Type B pancreatic cell (in vitro differentiated cells): Measurements from ENCODE around the gene ISCU. TPM values are rescaled to one million over a fixed set of nuclear protein-coding genes. Genes with fewer than 3 reads are reported as not detected.
"Not testable (repeated sequence)": the region's sequence is repeated elsewhere in the genome, so short reads cannot be mapped to it uniquely, and the experiment has no call there.

ENCODE experiments used
- DNase-seq: peaks from one replicate; pipeline ENCODE4 v3.0.0; 2021; ENCODE audit warnings: mixed read lengths; ENCODE audit not compliant: unreplicated experiment; ENCODE audit errors: extremely low spot score
- H3K27ac Mint-ChIP-seq: 2 replicates; pipeline ENCODE4 v1.8.0; 2021; ENCODE audit warnings: mild to moderate bottlenecking, mixed read lengths
- H3K27me3 Mint-ChIP-seq: 2 replicates; pipeline ENCODE4 v1.8.0; 2021; ENCODE audit warnings: mixed read lengths
- H3K36me3 Mint-ChIP-seq: 2 replicates; pipeline ENCODE4 v1.8.0; 2021; ENCODE audit warnings: mixed read lengths
- H3K4me1 Mint-ChIP-seq: one replicate; pipeline ENCODE4 v1.8.0; 2021; ENCODE audit warnings: mixed read lengths; ENCODE audit not compliant: unreplicated experiment
- H3K4me3 Mint-ChIP-seq: 2 replicates; pipeline ENCODE4 v1.8.0; 2021; ENCODE audit warnings: mild to moderate bottlenecking, mixed read lengths
- H3K9me3 Mint-ChIP-seq: 2 replicates; pipeline ENCODE4 v1.8.0; 2021; ENCODE audit warnings: mixed read lengths
- total RNA-seq: library from RNA; stranded (reverse); gene quantifications from 2 replicates; pipeline ENCODE4 v1.2.1, GENCODE V29; 2021; ENCODE audit warnings: low replicate concordance
- TF ChIP-seq, protein P1 (sequence below): fragments of 200-600 bp; sonication (generic); conservative IDR thresholded peaks from 2 replicates; pipeline ENCODE4 v1.5.0; 2021; ENCODE audit warnings: antibody characterized with exemption, mild to moderate bottlenecking

The ISCU gene
- total RNA-seq, 1 donor from 2014 or later = 78.9 TPM

DNA sequence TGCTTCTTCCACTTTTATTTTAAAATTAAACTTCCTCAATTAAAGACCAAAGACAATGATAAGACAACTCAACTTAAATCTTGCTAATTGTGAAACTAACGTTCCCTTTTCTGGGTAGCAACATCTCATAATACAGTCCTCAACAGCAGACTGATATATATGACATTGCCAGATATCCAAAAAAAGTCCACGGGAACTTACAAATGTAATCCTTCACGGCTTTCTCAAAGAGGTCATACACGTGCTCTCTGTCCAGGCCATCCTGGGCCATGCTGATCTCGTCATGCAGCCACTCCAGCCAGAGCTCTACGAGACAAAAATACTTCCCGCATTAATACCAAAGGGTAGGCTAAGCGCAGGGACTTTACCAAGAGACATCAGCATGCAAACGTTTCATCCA lies 14.7 kb upstream of the ISCU start:
- no peak for DNase-seq
- Mint-ChIP-seq H3K27me3 (no peaks in the 10 kb centered on the region), H3K27ac (no peak overlapping the region), H3K9me3 (no peaks in the 10 kb centered on the region), H3K4me3 (no peak overlapping the region), H3K4me1 (no peaks in the 10 kb centered on the region), H3K36me3 (peaks cover 32% of the 10 kb centered on the region)
- TF ChIP-seq, protein P1, sequence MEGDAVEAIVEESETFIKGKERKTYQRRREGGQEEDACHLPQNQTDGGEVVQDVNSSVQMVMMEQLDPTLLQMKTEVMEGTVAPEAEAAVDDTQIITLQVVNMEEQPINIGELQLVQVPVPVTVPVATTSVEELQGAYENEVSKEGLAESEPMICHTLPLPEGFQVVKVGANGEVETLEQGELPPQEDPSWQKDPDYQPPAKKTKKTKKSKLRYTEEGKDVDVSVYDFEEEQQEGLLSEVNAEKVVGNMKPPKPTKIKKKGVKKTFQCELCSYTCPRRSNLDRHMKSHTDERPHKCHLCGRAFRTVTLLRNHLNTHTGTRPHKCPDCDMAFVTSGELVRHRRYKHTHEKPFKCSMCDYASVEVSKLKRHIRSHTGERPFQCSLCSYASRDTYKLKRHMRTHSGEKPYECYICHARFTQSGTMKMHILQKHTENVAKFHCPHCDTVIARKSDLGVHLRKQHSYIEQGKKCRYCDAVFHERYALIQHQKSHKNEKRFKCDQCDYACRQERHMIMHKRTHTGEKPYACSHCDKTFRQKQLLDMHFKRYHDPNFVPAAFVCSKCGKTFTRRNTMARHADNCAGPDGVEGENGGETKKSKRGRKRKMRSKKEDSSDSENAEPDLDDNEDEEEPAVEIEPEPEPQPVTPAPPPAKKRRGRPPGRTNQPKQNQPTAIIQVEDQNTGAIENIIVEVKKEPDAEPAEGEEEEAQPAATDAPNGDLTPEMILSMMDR = no peak

DNA sequence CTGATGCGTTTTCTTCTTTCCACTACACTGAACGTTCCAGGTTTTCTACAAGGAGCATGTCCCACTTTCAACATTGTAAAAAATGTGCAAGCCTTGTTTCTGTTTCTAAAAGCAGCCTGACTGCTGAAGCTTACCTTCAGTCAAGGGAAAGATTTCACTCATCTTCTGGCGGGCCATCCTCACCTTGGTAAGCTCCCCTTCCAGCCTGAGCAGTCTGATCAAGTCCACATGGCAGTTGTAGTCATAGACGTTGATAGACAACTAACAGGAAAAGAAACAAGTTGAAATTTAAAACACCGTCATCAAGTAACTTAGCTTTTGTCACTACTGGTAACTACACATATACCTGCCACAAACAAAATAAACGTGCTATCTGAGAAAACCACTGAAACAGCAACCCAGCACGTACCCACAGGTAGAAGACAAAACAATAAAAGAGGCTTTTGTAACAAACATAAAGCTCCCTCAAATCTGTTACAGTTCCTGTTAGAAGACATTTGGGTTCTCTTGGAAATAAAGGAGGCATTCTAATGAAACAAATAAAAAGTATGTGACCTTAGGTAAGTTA lies 13.4 kb upstream of the ISCU start:
- Mint-ChIP-seq H3K27me3 (no peaks in the 10 kb centered on the region), H3K9me3 (no peaks in the 10 kb centered on the region), H3K4me1 (no peaks in the 10 kb centered on the region), H3K27ac (no peak overlapping the region), H3K4me3 (no peak overlapping the region), H3K36me3 (peaks cover 26% of the 10 kb centered on the region)
- TF ChIP-seq, protein P1 = no peak
- no peak for DNase-seq

DNA sequence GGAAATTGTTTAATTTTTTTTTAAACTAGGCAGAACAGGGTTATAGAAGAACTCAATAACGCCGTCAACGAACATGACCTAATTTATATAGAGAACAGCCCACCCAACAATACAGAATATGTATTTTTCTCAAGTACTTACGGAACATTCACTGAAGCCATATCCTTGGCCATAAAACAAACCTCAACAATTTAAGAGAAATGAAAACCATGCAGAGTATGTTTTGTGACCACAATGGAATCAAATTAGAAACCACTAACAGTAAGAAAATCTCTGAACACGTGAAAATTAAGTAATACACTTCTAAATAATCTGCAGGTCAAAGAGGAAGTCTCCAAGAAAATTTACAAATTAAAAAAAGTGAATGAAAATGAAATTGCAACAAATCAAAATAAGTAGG lies 10.9 kb upstream of the ISCU start:
- TF ChIP-seq, protein P1 = no peak
- H3K4me1 Mint-ChIP-seq = peaks cover 8% of the 10 kb centered on the region
- no peaks in the 10 kb centered on the region for H3K9me3 Mint-ChIP-seq
- DNase-seq = no peak
- H3K36me3 Mint-ChIP-seq = peaks cover 21% of the 10 kb centered on the region
- no peak overlapping the region for H3K4me3 Mint-ChIP-seq
- no peaks in the 10 kb centered on the region for H3K27me3 Mint-ChIP-seq
- no peak overlapping the region for H3K27ac Mint-ChIP-seq

DNA sequence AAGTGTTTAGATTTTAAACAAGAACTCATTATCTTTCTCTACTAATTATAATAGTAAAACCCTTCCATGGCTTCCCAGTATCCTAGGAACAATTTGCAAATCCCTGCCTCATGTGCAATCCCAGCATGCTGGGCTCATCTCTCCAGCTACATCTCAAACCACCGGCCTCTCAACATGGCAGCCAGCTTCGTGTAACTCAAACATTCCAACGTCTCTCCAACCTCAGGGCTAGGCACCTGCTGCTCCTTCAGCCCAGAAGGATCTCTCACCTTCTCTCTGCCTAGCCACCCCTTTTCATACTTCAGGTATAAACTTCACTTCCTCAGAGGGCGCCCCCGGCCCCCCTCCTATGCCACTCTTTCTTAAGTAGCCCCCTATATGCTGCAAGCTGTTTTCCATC lies 8.6 kb upstream of the ISCU start:
- TF ChIP-seq, protein P1 = no peak
- no peak overlapping the region for H3K4me3 Mint-ChIP-seq
- H3K4me1 Mint-ChIP-seq = peaks cover 10% of the 10 kb centered on the region
- H3K9me3 Mint-ChIP-seq = no peaks in the 10 kb centered on the region
- no peak for DNase-seq
- H3K36me3 Mint-ChIP-seq = peaks cover 8% of the 10 kb centered on the region
- no peak overlapping the region for H3K27ac Mint-ChIP-seq
- no peaks in the 10 kb centered on the region for H3K27me3 Mint-ChIP-seq

DNA sequence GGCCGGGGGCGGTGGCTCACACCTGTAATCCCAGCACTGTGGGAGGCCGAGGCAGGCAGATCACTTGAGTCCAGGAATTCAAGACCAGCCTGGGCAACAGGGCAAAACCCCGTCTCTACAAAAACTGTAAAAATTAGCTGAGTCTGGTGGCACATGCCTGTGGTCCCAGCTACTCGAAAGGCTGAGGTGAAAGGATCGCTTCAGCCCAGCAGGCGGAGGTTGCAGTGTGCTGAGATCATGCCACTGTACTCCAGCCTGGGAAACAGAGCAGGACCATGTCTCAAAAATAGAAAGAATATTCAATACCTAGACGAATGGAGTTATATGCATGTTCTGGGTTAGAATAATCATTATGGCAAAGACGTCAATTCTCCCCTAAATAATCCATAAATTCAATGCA lies 7.0 kb upstream of the ISCU start:
- peaks cover 17% of the 10 kb centered on the region for H3K4me1 Mint-ChIP-seq
- not testable (repeated sequence) for H3K9me3 Mint-ChIP-seq, DNase-seq, H3K36me3 Mint-ChIP-seq, H3K4me3 Mint-ChIP-seq, H3K27me3 Mint-ChIP-seq, H3K27ac Mint-ChIP-seq

DNA sequence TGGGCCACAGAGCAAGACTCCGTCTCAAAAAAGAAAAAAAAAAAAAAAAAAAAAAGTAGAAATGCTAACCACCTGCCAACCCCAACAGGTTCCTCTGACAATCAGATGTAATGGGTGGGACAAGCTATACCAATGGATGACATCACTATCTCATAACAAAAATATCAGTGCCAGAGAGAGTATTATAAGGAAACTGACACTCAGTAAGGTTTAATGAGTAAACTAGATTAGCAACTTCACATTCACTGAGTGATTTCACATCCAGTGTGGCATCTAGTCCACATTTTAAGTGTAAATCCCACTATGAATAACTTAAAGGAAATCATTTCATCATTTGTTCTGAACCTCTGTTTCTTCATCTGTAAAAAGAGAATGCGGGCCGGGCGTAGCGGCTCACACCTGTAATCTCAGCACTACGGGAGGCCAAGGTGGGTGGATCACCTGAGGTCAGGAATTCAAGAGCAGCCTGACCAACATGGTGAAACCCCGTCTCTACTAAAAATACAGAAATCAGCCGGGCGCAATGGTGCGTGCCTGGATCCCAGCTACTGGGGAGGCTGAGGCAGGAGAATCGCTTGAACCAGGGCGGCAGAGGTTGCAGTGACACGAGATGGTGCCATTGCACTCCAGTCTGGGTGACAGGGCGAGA lies 3.3 kb upstream of the ISCU start:
- peak overlapping the region; percentile 100 for H3K4me3 Mint-ChIP-seq
- H3K9me3 Mint-ChIP-seq = no peaks in the 10 kb centered on the region
- H3K36me3 Mint-ChIP-seq = peaks cover 5% of the 10 kb centered on the region
- TF ChIP-seq, protein P1 = no peak
- H3K27ac Mint-ChIP-seq = peak overlapping the region; percentile 72
- peaks cover 17% of the 10 kb centered on the region for H3K4me1 Mint-ChIP-seq
- DNase-seq = no peak
- no peaks in the 10 kb centered on the region for H3K27me3 Mint-ChIP-seq
